Esophagus squamous epithelium (tissue), 5 donors: ENCODE data around the gene SIKE1. TPM values are rescaled to one million over a fixed set of nuclear protein-coding genes. Genes with fewer than 3 reads are reported as not detected.
"Not testable (repeated sequence)": the region's sequence is repeated elsewhere in the genome, so short reads cannot be mapped to it uniquely, and the experiment has no call there.

Experiments
- DNase-seq: peaks from one replicate; lab custom pipeline; 2025; lab: John Stamatoyannopoulos, UW
- H3K27ac ChIP-seq, 4 donors: fragments of 200-600 bp; sonication (generic); one replicate each; pipeline ENCODE4 v1.5.1; 2016 to 2019; ENCODE audit warnings: mild to moderate bottlenecking in 1 of 4
- H3K27me3 ChIP-seq, 4 donors: fragments of 200-600 bp; sonication (generic); 1 replicate in 3 of 4; 2 replicates in 1 of 4; pipeline versions ENCODE4 v1.5.1 to v1.6.0; 2017 to 2021; ENCODE audit warnings: antibody characterized with exemption in 1 of 4
- H3K36me3 ChIP-seq, 3 donors: fragments of 200-600 bp; sonication (generic); one replicate each; pipeline ENCODE4 v1.5.1; 2016 to 2019
- H3K4me1 ChIP-seq, 3 donors: fragments of 200-600 bp; sonication (generic); one replicate each; pipeline ENCODE4 v1.5.1; 2017 to 2019
- H3K4me3 ChIP-seq, 4 donors: fragments of 200-600 bp; sonication (generic); 1 replicate in 3 of 4; 2 replicates in 1 of 4; pipeline ENCODE4 v1.5.1; 2016 to 2019; ENCODE audit warnings: mild to moderate bottlenecking in 2 of 4, moderate library complexity in 1 of 4
- H3K9me3 ChIP-seq, 3 donors: fragments of 200-600 bp; sonication (generic); one replicate each; pipeline ENCODE4 v1.5.1; 2016 to 2019
- CTCF ChIP-seq, 6 experiments: fragments of 450-650 bp in 4 of 6; fragments of 200-600 bp in 2 of 6; sonication (generic) in 2 of 6; IDR thresholded peaks; one replicate each; pipeline ENCODE4 v1.5.1; 2016 to 2019; ENCODE audit warnings: antibody characterized with exemption in 6 of 6, mild to moderate bottlenecking in 4 of 6, moderate library complexity in 4 of 6
- POLR2A ChIP-seq, 4 donors: fragments of 450-650 bp; IDR thresholded peaks; one replicate each; pipeline ENCODE4 v1.6.1; 2017; ENCODE audit warnings: antibody characterized with exemption in 4 of 4, mild to moderate bottlenecking in 4 of 4, moderate library complexity in 3 of 4
- WGBS, 2 donors: methylation state at CpG; one replicate each; pipeline ENCODE4 v1.1.5; 2018; 5-methylcytosine and 5-hydroxymethylcytosine counted together
- intact Hi-C: fragments of 100-400 bp; cut with DNase I; formaldehyde crosslinking; loops from one replicate; pipeline ENCODE4 v1.15.0; 2022
- total RNA-seq, 4 donors: library from RNA; depleted of rRNA; stranded (reverse); fragments of >200 nt; gene quantifications; one replicate each; pipeline ENCODE4 v1.1.0, GENCODE V29; 2016
- donor health status: DM: yes; HTN: yes; CAD: no.

Gene SIKE1
- total RNA-seq, 4 donors from 2014 or later = 18.3 to 50.0 (median 42.1) TPM

GRCh38 chr1:114755006-114755931, 25.2 kb downstream of the SIKE1 start:
- Histone ChIP-seq H3K4me1 (peaks cover 19 to 74% (median 53%) of the 10 kb centered on the region in 3 donors), H3K27ac (peak overlapping the region in 3 of 4 donors; percentile 98 to 99 (median 99)), H3K4me3 (peak overlapping the region in 3 of 4 donors; percentile 91 to 97 (median 93)), H3K9me3 (no peaks in the 10 kb centered on the region), H3K36me3 (peaks cover 0 to 6% (median 0%) of the 10 kb centered on the region in 3 donors), H3K27me3 (no peaks in the 10 kb centered on the region)
- intact Hi-C loops = no loop called here
- 38 to 39% methylated on average over 7 of the region's 7 CpGs for WGBS, 2 donors
- TF ChIP-seq POLR2A (IDR thresholded peaks at IDR 0.05) (no peak), CTCF (IDR thresholded peaks at IDR 0.05) (no peak)
- no peak for DNase-seq

- H3K9me3 ChIP-seq, H3K27me3 ChIP-seq, intact Hi-C loops, DNase-seq, H3K4me3 ChIP-seq, H3K27ac ChIP-seq: not testable (repeated sequence)
- H3K36me3 ChIP-seq = peaks cover 0 to 21% (median 4%) of the 10 kb centered on the region in 3 donors
- peaks cover 19 to 89% (median 53%) of the 10 kb centered on the region in 3 donors for H3K4me1 ChIP-seq
- 73 to 83% methylated on average over 5 to 6 of the region's 6 CpGs for WGBS, 2 donors
Measured at GRCh38 chr1:114753702-114754101, 26.8 kb downstream of the SIKE1 start.

GRCh38 chr1:114753143-114753542, 27.3 kb downstream of the SIKE1 start:
- Histone ChIP-seq H3K27ac (no peak overlapping the region), H3K9me3 (no peaks in the 10 kb centered on the region), H3K27me3 (no peaks in the 10 kb centered on the region), H3K4me1 (peaks cover 13 to 89% (median 53%) of the 10 kb centered on the region in 3 donors), H3K36me3 (peaks cover 0 to 27% (median 4%) of the 10 kb centered on the region in 3 donors), H3K4me3 (no peak overlapping the region)
- intact Hi-C loops = no loop called here
- no peak for DNase-seq
- 53 to 66% methylated on average over 4 of the region's 4 CpGs for WGBS, 2 donors
- TF ChIP-seq CTCF (IDR thresholded peaks at IDR 0.05) (no peak), POLR2A (IDR thresholded peaks at IDR 0.05) (no peak)

- Histone ChIP-seq H3K27me3 (no peaks in the 10 kb centered on the region), H3K4me1 (peaks cover 13 to 87% (median 48%) of the 10 kb centered on the region in 3 donors), H3K36me3 (peaks cover 0 to 50% (median 4%) of the 10 kb centered on the region in 3 donors), H3K9me3 (no peaks in the 10 kb centered on the region), H3K4me3 (no peak overlapping the region), H3K27ac (no peak overlapping the region)
- 39 to 48% methylated on average over 5 of the region's 5 CpGs for WGBS, 2 donors
- intact Hi-C loops = no loop called here
- TF ChIP-seq CTCF (IDR thresholded peaks at IDR 0.05) (no peak), POLR2A (IDR thresholded peaks at IDR 0.05) (no peak)
- no peak for DNase-seq
Measured at GRCh38 chr1:114750780-114751179, 29.7 kb downstream of the SIKE1 start.

GRCh38 chr1:114749835-114750234, 30.6 kb downstream of the SIKE1 start:
- no peaks in the 10 kb centered on the region for H3K27me3 ChIP-seq
- H3K4me1 ChIP-seq = peaks cover 6 to 79% (median 39%) of the 10 kb centered on the region in 3 donors
- no peak for DNase-seq
- H3K4me3 ChIP-seq = no peak overlapping the region
- WGBS, 2 donors = 75 to 76% methylated on average over 5 of the region's 5 CpGs
- intact Hi-C loops = no loop called here
- no peaks in the 10 kb centered on the region for H3K9me3 ChIP-seq
- H3K36me3 ChIP-seq = peaks cover 0 to 60% (median 4%) of the 10 kb centered on the region in 3 donors
- H3K27ac ChIP-seq = no peak overlapping the region
- no peak for TF ChIP-seq CTCF (IDR thresholded peaks at IDR 0.05)
- TF ChIP-seq POLR2A (IDR thresholded peaks at IDR 0.05) = no peak
